ENCODE results near the gene HOXD4.

Gene HOXD4

GRCh38 chr2:176139661-176140512, 11.5 kb upstream of the HOXD4 start:
- no peak for DNase-seq (ENCODE audit: low spot score)

- DNase-seq (ENCODE audit: low spot score), result peak; percentile 73
Observed at GRCh38 chr2:176140513-176141317, 10.6 kb upstream of the HOXD4 start.

- no peak for DNase-seq (ENCODE audit: low spot score)
Observed at GRCh38 chr2:176142281-176142680, 9.1 kb upstream of the HOXD4 start.

GRCh38 chr2:176145085-176145969, 6.0 kb upstream of the HOXD4 start:
- no peak for DNase-seq (ENCODE audit: low spot score)

DNA sequence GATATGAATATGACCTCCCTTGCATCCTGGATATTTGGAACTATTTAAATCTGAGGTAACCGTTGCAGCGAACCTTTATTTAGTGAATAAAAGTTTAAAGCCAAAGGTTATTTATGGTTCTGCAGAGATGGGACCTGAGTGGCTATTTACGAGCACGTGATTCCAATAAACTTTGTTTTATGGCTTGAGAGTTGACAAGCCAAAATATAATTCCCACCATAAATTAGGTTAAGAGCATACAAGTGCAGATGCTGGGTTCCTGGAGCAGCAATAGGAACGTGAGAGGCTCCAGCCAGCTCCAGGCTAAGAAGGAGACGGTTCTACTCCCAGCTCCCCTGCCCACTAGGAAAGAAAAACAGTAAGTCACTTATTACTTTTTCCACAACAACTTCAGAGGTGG, 5.2 kb upstream of the HOXD4 start:
- no peak for DNase-seq (ENCODE audit: low spot score)

DNA sequence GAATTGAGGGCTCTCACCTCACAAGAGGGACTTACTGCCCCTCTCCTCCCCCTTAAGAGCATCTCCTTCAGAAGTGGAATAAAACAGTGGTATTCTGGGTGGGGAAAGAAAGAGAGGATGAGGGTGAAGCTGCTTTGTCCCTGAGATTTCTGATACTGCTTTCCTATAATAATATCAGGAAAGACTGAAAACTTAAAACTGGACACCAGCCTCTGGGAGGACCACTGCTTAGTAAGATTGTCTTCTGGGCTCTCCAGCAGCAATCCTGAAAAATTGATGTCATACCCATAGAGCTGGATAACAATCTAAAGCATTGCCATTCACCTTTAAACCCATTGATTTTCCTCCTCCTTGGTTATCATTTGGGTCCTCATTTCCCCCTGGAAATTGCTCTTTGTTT, 4.7 kb upstream of the HOXD4 start:
- DNase-seq (ENCODE audit: low spot score), result no peak

GRCh38 chr2:176147210-176147799, 4.0 kb upstream of the HOXD4 start:
- no peak for DNase-seq (ENCODE audit: low spot score)

DNA sequence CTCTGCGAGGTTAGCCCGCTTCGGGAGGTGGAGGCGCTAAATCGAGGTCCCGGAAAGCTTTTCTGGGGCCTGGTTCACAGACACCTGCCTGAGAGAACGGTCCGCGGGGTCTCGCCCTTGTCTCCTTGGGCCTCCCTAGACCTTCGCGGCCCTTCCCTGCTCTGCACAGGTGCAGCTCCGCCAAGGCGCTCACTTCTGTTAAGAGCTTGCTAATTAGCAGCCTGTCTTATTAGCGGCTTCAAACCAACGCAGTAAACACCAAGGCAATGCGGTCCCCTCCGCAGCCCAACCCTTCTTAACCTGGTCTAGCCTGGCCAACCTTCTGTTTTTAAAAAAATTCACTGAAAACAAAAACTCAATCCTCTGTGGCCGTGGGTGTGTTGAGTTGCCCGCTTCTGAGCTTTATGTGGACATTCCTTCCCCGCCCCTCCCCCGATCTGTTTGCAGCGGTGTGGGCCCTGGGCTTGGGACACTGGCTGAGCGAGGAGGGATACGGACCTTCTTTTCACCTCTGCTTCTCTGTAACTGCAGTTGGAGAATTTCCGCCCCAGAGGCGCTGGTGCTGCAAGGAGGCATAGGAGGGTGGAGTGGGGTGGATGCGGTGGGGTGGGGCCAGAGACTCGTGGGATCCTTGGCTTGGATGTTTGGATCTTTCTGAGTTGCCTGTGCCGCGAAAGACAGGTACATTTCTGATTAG, 3.4 kb upstream of the HOXD4 start:
- no peak for DNase-seq (ENCODE audit: low spot score)

DNA sequence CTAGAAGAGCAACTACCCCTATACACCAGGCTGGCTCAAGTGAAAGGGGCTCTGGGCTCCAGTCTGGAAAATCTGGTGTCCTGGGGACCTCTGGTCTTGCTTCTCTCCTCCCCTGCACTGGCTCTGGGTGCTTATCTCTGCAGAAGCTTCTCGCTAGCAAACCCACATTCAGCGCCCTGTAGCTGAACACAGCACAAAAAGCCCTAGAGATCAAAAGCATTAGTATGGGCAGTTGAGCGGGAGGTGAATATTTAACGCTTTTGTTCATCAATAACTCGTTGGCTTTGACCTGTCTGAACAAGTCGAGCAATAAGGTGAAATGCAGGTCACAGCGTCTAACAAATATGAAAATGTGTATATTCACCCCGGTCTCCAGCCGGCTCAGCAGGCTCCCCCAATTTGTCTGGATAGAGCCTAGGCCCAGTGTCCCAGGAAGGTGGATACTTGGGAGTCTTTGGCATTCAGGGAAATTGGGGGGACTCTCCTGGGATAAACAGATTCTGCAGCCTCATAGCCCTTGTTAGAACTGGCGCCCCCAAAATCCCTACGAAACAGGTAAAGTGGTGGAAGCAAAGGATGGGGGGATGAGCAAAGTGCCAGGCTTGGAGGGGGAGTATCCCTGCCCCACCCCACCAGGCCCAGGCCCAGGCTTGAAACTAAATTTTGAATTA, 2.5 kb upstream of the HOXD4 start:
- DNase-seq (ENCODE audit: low spot score), result no peak

DNA sequence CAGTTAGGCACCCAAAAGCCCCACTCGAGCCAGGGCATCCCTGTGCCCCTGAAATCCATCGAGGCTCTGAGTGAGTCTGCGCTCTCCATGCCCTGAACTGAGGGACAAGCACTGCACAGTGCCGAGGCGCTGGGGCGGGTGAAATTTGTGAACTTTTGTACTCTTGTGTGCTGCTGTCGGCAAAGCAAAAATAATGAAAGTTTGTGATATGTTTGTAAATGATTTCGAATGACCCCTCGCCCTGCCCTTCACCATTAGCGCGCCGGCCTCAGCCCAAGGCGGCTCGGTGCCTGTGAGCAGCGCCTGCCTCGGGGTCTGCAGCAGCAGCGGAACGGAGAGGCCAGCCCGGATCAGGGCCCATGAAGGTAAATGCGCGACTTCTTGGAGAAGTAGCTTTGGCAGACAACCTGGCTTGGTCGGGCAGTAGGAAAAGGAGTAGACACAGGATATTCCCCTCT, 1.8 kb upstream of the HOXD4 start:
- no peak for DNase-seq (ENCODE audit: low spot score)

DNA sequence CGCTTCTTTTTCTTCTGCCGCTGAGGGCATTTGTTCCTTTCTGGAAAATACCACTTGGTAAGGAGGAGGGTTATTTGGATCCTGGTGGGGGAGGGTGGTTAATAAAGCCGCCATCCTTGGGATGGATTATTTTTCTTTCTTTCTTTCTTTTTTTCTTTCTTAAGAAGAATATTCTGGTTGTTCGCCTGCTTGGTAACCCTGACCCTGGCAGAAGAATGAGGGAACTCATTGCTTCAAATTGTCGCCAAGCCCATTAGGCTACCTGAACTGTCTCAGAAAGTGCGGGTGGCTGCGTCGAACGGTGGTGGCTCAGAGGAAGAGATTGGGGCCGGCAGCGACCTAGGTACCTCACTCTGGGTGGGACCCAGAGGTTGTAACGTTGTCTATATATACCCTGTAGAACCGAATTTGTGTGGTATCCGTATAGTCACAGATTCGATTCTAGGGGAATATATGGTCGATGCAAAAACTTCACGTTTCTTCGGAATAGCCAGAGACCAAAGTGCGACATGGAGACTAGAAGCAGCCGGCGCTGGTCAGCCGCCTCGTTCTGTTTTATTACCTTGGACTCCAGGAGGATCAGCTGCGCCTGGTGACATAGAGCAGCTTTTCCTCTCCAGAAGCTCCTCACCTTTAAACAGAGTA, 1.3 kb upstream of the HOXD4 start:
- DNase-seq (ENCODE audit: low spot score), result no peak

DNA sequence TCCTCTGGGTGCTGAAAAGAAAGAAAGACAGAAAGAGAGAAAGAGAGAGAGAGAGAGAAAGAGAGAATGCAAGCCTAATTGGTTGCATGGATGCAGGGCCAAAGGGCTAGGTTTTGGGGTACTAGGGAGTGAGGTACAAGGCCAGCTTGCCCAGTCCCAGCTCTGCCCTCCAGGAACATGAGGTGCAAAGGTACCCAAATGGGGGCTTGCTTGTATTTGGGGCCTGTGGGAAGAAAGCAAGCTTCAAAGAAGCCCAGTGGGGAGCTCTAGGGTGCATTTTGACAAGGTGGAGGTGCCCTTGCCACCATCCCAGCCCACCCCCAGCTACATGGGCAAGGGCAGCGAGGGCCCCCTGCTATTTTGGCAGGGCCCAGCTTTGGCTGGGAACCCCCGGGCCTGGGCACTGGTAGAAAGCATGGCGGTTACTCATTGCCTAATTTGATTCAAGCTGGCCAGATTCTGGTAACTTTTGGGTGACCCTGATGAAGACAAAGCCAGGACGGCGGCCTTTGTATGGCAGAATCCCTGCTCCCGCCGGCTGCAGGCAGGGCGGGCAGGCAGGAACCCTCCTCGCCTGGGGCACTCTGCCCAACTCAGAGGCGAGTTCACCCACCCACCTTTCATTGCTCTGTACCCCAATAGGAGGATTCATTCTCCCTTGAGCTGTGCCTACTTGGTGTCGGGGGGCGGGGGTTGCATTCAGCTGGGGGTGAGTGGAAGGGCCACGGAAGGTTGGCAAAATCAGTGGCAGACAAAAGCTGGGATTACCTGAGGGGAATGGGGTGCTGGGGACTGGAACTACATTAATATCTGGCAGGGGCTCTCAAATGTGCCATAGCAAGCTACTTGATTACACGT, 537 bp upstream of the HOXD4 start:
- no peak for DNase-seq (ENCODE audit: low spot score)

DNA sequence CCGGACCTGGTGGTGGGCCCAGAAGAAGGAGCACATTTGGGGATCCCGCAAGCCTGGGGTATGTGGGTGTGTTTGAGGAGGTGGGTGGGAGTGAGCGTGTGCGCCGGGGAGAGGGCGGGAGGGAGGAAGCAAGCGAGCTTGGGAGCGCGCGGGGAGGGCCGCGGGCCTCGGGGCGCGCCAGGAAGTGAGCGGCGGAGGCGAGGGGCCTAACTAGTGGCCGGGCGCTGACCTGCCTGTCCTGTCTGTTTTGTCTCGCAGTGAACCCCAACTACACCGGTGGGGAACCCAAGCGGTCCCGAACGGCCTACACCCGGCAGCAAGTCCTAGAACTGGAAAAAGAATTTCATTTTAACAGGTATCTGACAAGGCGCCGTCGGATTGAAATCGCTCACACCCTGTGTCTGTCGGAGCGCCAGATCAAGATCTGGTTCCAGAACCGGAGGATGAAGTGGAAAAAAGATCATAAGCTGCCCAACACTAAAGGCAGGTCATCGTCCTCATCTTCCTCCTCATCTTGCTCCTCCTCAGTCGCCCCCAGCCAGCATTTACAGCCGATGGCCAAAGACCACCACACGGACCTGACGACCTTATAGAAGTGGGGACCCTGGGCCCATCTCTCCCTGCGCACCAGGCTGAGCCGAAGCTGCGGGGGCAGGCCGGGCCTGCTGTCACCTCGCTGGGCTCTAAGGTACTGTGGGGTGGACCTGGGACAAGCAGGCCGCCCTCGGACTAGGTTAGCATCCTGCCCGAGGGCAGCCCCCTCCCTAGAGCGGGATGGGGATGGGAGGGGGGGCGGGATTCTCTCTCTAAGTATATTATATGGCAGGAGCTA, 1.2 kb downstream of the HOXD4 start:
- no peak for DNase-seq (ENCODE audit: low spot score)

DNA sequence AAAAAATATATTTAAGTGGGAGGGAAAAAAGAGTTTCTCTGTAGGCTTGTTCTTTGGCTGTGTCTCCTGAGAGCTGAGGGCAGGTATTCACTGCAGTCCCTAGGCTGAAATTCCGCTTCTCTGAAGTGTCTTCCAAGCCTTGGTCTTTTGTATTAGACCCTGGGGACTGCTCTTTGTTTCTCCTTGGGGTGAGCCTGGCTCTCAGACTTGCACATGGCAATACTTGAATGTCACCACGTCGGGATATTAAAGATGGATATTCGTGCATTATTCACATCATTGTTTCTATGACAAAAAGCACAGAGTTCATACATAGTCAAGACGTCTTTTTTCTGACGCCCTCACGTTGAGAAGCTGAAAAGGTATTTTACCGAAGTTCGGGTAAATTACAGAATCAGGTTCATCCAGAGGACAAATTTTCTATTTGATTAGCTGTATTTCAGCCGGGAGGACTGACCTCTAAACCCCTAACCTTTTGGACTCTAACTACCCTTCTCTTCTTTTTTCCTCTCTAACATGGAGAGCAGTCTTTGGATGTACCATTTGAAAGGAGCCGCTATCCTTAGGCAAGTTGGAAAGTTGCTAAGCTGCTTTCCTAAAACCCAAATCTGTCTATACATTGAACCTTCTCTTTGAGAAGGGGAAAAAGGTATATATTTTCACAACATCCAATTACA, 3.4 kb downstream of the HOXD4 start:
- no peak for DNase-seq (ENCODE audit: low spot score)

DNA sequence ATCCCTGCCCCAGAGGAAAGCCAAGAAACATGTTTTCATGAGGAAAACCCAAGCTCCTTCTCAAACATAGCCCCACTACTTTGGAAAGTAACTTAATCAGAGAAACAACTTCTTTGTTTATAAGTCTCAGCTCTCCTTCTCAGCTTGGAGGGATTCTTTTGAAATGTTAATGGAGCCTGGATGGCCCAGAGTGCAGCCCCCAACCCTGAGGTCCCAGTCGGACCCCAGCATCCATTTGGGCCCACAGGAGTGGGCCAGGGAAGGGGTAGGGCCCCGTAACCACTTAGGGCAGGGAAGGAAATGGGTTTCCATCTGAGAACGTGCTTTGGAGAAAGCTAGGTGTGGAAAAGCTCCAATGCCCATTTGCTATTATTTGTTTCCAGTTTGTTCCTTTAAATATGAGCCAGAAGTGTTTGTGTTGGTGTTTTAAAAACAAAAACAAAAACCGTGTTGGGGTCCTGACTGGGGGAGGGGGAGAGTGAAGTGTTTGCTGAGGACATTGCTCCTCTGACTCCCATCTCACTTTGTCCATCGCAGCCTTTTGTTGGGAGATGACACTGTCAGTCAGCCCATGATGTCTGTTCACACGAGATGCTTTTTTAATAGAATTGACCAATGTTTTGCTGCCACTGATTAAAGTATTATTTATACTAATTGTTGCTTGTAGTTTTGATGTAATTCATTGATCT, 4.2 kb downstream of the HOXD4 start:
- no peak for DNase-seq (ENCODE audit: low spot score)

GRCh38 chr2:176156301-176156806, 5.0 kb downstream of the HOXD4 start:
- no peak for DNase-seq (ENCODE audit: low spot score)

Data from pons (tissue), 1 donor.